ENCODE results near the gene OLFML3. TPM values are rescaled to one million over a fixed set of nuclear protein-coding genes. Genes with fewer than 3 reads are reported as not detected.

OLFML3 gene
- total RNA-seq, 2 donors from 2014 or later = 15.8 to 25.1 TPM

Other genes starting within 250 kb of the OLFML3 start
- 10 to 100 TPM; 11.7 to 13.4 TPM for gene PHTF1, start 220.0 kb upstream of the OLFML3 start, total RNA-seq
- 10 to 100 TPM; 23.1 to 24.0 TPM for gene RSBN1, start 167.0 kb upstream of the OLFML3 start, total RNA-seq
- 1 to 10 TPM in 1 of 2 donors, under 1 TPM in 1; 0.55 to 1.1 TPM for gene PTPN22, start 107.8 kb upstream of the OLFML3 start, total RNA-seq
- gene BCL2L15, start 91.9 kb upstream of the OLFML3 start, total RNA-seq = 10 to 100 TPM in 1 of 2 donors, under 1 TPM in 1; 0.46 to 92.5 TPM
- 10 to 100 TPM in 1 of 2 donors, 1 to 10 TPM in 1; 5.0 to 14.8 TPM for gene AP4B1, start 74.7 kb upstream of the OLFML3 start, total RNA-seq
- gene DCLRE1B, start 74.1 kb upstream of the OLFML3 start, total RNA-seq = 10 to 100 TPM in 1 of 2 donors, 1 to 10 TPM in 1; 4.2 to 10.1 TPM
- 10 to 100 TPM; 43.5 to 76.3 TPM for gene HIPK1, start 50.1 kb upstream of the OLFML3 start, total RNA-seq
- gene SYT6, start 174.4 kb downstream of the OLFML3 start, total RNA-seq = 1 to 10 TPM in 1 of 2 donors, not detected in 1; 1.6 TPM